Tibial nerve (tissue), 4 donors: ENCODE results near the gene CTDSPL.

Source experiments
- CTCF ChIP-seq, 5 experiments: fragments of 200-600 bp in 3 of 5; fragments of 450-650 bp in 2 of 5; sonication (generic) in 3 of 5; IDR thresholded peaks; one replicate each; pipeline ENCODE4 v1.5.1; 2016 to 2019; ENCODE audit warnings: antibody characterized with exemption in 5 of 5, mild to moderate bottlenecking in 3 of 5, moderate library complexity in 2 of 5
- EP300 ChIP-seq, 2 donors: sonication (generic); formaldehyde crosslinking; IDR thresholded peaks; one replicate each; pipeline ENCODE4 v1.6.1; 2017; ENCODE audit warnings: antibody characterized with exemption in 2 of 2, mild to moderate bottlenecking in 1 of 2
- POLR2A ChIP-seq, 2 donors: fragments of 450-650 bp; IDR thresholded peaks; one replicate each; pipeline ENCODE4 v1.6.1; 2017; ENCODE audit warnings: antibody characterized with exemption in 2 of 2, mild to moderate bottlenecking in 2 of 2, moderate library complexity in 2 of 2

- TF ChIP-seq POLR2A (IDR thresholded peaks at IDR 0.05) (no peak), CTCF (IDR thresholded peaks at IDR 0.05) (no peak), EP300 (IDR thresholded peaks at IDR 0.05) (no peak)
Observed at GRCh38 chr3:37847689-37848088, 14.0 kb upstream of the CTDSPL start.
